NCI-H2107 (cell line): ENCODE results near the gene CCDC198.

Experiments
- DNase-seq: peaks from one replicate; lab custom pipeline; 2025; lab: John Stamatoyannopoulos, UW

CCDC198 gene, protein sequence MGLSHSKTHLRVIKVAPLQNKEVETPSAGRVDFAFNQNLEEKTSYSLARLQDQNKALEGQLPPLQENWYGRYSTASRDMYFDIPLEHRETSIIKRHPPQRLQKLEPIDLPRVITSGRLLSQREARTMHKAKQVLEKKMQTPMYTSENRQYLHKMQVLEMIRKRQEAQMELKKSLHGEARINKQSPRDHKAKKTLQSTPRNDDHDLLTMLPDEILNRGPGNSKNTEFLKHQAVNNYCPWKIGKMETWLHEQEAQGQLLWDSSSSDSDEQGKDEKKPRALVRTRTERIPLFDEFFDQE

DNA sequence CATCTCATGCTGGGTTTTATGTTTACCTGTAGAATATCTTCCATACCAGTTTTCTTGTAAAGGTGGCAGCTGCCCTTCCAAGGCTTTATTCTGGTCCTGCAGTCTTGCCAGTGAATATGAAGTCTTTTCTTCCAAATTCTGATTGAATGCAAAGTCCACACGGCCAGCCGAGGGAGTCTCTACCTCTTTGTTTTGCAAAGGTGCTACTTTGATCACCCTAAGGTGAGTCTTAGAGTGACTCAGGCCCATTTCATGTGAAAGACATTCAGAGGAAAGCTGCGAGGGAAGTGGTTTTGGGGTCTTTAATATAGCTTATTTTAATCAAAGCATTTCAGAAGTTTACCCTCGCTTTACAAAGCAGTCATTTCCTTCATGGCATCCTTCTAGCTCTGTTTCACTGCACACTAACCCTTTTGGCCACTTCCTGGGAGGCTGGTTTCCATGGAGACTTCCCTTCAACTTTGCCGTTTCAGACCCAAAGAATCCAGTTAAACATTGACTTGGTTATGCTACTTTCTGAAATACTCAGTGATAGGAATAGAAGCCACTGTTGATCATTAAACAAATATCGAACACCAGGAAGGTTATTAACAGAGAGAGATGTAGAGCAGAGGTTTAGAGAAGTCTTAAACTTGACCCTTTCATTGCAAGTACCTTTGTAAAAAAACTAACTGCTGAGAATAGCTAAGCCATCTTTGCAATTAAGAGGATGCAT is at the start of gene CCDC198:
Gene CCDC198, minus strand, starts transcription at position 391 of the 715 bp plus-strand sequence. Its CDS starts 142 bp downstream, at position 249.
- no peak for DNase-seq

DNA sequence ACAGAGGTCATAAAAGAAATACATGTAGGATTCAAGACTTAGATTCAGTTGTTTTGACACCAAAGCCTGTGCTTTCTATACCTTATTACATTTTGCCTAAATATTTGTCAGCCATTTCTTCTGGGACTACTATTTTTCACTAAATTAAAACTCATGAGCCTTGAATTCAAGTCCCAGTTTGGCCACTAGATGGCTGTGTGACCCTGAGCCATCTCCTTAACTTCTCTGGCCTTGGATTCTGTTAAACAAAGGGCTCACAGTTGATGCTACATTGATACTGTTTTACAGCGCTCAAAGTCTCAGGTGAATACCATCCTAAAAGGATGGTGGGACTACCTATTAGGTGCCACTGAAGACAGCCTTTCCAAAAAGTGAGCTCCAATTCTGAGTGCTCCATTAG is 39.6 kb upstream of the CCDC198 start:
- DNase-seq: no peak

DNA sequence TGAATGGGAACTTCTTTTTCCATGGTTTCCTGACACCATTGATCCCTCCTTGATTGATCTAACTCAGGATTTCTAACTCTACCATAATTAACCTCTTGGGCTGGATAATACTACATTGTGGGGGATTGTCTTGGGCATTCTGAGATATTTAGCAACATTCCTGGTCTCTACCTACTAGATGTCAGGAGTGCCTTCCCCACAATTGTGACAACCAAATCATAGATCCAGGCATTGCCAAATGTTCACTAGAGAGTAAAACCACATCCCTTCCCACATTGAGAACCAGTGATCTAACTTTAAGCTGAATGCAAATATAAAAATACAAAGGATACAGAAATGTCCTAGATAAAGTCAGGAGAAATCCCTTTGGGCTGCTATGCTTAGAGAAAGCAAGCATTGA is 36.9 kb upstream of the CCDC198 start:
- no peak for DNase-seq

DNA sequence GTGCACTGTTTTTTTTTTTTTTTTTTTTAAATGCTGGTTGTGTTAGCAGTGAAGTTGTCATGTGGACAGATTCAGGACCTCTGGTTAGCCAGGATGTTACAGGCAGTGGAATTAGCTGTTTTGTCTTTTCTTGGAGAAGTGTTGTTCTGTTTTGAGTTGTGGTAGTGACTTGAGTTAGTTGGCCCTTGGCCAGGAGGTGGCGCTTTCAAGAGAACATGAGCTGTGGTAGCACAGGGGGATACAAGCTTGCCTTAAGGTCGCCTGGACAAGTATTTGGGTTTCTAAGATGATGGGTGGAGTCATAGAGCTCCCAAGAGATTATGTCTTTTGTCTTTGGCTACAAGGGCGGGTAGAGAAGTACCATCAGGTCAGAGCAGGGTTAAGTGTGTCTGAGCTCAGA is 33.3 kb upstream of the CCDC198 start:
- DNase-seq: no peak

DNA sequence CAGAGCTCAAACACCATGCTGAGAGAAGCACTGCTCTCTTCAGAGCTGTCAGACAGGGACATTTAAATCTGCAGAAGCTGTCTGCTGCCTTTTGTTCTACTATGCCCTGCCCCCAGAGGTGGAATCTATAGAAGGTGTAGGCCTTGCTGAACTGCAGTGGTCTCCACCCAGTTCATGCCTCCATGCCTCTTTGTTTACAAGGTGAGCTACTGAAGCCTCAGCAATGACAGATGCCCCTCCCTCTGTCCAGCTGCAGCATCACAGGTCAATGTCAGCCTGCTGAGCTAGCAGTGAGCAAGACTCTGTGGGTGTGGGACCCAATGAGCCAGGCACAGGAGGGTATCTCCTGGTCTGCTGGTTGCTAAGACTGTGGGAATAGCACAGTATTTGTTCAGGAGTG is 25.4 kb upstream of the CCDC198 start:
- no peak for DNase-seq

DNA sequence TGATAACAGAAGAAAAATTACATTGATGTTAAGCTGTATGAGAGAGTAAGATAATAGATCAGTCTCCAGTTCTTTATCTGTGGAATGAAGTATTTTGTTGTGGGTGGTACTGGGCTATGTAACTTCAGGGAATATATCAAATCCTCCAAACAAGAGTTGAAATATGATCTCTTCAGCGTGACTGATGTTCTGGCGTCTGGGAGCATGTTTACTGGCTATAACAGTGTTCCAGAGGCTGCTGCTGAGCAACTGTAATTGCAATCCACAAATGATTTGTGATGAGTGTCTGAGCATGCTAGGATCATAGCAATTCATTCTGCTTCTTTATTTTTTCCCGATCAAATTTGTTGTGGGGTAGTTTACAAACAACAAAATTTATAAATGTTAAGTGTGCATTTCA is 18.6 kb upstream of the CCDC198 start:
- DNase-seq: no peak

DNA sequence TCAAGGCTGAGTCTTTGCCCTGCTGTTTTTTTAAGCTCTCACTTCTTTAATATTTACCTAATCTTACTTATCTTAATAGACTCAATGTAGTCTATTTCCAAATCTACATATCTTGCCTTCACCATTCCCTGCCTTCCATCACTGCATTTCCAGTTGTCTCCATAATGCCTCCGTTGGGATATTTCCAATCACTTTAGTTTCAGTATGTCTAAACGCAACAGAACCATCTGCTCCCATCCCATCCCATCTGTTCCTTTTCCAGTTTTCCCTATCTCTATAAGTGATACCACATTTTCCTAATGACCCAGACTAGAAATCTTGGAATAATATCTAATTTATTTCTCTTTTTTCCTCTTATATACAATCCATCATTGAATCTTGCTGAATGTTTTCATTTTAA is 15.1 kb upstream of the CCDC198 start:
- no peak for DNase-seq

DNA sequence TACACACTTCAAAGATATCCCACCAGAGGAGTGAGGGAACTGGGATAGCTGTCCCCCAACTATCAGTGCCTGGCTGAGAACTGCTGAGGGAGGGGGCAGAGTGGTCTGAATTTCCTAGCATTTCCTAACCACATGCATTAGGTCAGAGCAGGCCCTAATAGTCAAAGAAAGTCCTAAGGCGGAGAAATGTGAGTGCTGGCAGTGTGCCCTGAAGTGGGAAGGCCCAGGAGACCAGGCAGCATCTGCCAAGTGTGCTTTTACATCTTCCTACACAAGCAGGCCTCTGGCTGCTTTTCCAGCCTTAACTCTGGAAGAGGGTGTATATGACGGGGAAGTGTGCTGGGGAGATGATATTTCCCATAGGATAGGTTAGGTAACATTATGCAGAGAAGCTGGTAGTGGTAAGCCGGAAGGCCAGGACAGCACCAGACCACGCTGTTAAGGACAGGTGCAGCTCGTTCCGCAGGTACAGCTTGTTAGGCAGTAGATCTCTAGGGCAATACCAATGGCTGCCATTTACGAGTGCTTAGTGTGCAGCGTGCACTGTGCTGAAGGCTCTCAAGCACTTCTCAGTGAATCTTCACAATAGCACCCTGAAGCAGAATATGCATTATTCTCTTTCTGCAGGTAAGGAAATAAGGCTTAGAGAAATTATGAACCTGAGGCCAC is 9.1 kb upstream of the CCDC198 start:
- DNase-seq: peak; percentile 7

DNA sequence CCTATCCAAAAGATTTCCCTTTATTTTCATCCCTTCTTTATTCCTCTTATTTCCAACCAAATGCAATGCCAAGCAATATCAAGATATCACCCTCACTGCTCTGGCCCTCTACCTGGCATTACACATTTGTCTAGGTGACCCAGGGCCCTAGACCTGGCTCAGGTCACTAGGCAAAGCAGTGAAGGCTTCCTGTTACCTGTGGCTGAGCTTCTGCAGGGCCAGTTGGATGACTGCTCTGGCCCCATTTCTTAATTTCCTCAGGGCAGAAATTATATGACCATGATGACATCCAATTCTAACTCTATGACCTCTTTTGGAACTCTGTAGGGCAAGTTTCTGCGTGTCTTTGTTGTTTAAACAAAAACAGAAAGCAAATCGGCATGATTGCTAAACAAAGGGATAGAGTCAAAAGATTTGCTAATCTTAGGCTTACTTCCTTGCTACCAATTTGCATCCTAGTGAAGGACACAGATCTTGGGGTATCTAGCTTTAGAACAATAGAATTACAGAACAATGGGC is 7.4 kb upstream of the CCDC198 start:
- no peak for DNase-seq

DNA sequence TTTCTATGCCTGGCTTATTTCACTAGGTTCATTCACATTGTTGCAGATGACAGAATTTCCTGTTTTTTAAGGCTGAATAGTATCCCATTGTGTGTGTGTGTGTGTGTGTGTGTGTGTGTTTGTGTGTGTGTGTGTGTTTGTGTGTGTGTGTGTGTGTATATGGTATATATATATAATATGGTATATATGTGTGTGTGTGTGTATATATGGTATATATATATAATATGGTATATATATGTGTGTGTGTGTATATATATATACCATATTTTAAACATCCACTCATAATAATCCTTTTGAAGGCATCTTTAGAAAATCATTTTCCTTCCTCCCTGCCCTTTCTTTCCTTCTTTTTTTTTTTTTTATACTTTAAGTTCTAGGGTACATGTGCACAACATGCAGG is 5.0 kb upstream of the CCDC198 start:
- DNase-seq: no peak

DNA sequence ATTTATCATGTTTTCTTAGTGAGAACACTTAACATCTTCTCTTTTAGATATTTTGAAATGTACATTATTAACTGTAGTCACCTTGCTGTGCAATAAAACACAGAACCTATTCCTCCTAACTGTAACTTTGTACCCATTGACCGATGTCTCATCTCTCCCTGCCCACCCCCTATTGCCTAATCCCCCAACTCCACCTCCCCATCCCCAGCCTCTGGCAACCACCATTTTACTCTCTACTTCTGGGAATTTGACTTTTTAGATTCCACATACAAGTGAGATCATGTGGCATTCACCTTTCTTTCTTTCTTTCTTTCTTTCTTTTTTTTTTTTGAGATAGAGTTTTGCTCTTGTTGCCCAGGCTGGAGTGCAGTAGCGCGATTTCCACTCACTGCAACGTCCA is 4.4 kb upstream of the CCDC198 start:
- no peak for DNase-seq

DNA sequence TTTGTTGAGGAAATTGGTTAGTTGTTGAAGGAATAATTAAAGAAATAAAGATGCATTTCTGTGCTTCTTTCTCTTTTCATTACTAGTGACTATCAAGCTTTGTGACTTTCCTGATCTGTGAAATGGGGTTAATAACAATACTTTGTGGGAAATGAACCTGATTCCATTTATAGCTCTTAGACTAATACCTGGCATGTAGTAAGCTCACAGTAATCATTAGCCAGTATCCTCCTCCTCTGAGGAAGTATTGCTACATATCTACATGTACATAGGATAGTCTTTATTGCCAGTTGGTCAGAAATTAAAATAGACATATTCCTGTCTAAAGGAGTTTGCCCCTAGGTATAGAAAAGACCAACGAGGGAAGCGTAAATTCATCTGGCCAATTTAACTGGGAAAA is 1.8 kb upstream of the CCDC198 start:
- DNase-seq: no peak

DNA sequence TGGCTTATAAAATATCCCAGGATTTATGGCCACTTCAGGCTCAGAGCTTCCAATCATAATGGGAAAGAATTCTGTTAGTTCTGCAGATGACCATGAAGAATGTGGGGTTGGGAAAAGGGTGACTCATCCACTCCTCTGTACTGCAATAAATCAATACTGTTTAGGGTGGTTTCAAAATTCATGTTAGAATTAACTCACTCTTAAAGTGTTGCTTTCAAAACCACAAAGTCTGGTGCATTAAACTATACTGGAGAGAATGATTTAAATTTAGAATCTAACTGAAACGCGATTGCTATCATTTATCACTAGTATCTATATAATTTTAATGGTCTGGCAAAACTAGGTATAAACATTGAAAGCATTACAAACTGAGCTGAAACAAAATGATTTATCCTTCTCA is 798 bp downstream of the CCDC198 start:
- peak; percentile 20 for DNase-seq

DNA sequence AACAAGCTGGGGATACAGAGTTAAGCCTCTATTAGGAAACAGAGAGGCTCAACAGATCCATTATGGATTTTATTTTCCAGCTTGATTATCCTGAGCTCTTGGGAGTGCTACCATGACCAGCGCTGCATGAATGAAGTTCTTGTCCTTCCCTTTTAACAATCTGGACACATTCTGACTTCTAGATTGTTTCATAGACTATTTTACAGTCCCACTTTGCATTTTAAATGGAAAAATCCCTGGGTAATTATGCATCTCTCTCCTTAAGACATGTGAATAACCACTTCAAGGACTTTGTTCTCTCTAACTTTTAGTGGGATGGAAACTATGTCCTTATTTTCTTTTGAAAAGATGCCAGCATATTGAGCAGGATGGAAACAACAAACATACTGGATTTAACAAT is 2.0 kb downstream of the CCDC198 start:
- no peak for DNase-seq

DNA sequence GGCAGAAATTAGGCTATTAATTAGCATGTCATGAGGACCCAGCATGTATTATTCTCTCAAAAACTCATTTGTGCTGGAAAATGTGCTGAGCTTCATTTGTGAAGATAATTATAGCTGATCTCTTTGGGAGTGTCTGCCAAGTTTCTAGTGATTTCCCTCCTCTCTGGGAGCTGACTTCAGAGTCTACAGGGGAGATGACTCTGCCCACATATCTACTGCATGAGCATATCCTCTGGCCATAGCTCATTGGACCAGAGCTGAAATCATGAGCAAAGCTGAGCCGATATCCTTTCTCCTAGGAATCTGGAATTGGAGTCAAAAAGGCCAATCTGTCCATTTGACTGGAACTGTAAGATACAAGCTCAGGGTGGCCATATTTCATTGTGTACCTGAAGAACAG is 5.9 kb downstream of the CCDC198 start:
- no peak for DNase-seq

DNA sequence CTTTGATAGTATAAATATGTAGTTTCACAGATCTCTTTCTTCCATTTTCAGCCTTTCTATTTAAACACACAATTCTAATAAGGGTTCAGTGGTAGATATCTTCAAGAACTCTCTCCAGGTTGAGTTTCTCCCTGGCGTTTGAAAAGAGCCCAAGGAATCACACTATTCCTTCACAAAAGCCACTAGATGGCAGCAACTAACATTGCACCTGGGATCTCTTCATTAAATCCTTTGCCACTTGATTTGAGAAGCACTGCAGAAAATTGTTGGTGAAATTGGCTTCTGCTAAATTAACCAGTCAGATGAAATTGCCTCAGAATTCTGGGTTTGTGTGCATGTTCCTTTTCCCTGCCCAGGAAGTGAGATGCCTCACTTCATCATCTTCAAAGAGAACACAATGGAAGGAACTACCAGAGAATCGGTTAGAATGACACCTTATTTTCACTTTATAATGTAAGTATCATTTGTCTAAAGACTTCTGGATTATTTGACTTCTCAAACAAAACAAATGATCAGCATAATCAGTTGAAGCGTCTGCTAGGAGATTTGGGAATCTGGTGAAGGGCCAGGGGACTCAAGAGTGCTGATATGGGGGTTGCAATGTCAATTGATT is 6.8 kb downstream of the CCDC198 start:
- peak; percentile 70 for DNase-seq

DNA sequence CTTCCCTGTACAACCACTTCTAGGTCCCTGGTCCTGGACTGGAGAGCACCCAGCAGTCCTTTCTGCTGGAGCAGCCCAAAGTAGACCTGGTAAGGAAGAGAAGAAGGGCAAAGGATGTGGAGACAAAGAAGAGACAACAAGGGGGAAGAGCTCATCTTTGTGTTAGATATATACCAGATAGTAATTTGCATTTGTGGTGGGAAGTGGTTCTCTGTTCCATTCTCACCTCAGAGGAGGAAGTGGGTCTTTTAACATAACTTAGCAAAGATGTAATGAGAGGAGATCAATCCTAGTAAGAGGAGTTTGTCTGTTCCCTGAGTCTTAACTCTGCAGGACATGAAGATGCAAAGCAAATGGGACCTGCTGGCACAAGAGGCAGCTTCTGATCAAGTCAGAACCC is 8.0 kb downstream of the CCDC198 start:
- DNase-seq: no peak

DNA sequence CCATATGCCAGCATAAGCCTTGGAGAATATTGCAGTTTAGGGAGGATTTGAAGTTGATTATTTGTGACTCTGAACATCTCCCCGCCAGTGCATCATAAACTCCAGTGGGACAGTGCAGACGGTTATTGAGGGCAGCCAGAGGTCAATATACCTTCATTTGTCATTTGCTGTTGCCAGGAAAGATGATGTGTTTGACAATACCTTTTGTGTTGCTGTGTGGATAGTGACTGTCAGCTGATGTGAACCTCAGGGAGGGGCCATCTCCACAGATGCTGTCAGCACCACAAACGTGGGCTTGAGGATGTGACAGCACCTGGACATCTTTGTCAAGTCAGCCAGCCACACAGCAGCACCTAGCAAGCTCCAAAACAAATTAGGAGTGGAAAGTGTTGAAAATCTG is 11.5 kb downstream of the CCDC198 start:
- no peak for DNase-seq

DNA sequence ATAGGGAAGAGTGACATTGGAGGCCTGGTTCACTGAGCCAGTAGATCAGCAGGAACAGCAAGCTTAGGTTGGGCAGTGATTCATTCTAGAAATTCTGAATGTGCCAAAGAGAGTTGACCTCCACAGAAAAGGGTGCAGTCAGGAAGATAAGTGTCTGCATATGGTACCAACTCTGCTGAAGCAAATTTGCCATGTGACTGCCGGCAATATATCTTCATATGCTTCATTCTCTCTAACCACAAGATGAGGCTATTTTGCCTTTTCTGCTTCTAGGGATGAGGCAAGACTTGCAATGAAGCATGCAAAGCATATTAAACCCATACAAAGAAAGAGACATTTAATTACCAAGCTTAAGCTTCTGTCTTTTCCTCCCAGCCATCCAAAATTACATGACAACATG is 13.6 kb downstream of the CCDC198 start:
- DNase-seq: no peak

DNA sequence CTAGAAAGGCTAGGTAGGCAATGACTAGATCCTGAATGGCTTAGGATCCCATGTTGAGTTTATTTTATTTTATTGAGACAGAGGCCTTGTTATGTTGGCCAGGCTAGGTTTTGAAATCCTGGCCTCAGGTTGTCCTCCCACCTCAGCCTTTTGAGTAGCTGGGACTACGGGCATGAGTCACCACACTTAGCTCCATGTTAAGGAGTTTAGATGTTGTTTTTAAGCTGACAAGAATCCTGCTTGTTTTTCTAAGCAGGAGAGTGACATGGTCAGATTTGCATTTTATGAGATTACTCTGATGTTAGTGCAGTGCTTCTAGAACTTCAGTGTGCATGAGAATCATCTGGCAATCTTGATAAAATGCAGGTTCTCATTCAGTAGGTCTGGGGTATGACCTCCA is 14.5 kb downstream of the CCDC198 start:
- no peak for DNase-seq

DNA sequence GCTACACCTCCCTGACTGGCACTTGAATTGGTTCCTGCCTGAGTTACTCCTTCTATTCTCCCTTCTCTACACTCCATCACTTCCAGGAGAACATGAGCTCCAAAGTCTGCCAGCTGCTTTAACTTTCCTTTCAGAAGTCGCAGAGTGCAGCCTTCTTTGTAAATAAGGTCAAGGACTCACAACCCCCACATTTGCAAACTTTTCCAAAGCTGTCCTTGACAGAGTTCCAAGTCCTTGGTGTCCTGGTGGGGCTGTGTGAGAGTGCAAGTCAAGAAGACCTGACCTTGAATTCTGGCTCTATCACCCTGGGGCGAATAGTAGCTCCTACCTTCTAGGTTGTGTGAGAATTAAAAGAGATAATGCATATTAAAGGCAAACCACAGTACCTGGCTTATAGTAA is 15.6 kb downstream of the CCDC198 start:
- DNase-seq: no peak

DNA sequence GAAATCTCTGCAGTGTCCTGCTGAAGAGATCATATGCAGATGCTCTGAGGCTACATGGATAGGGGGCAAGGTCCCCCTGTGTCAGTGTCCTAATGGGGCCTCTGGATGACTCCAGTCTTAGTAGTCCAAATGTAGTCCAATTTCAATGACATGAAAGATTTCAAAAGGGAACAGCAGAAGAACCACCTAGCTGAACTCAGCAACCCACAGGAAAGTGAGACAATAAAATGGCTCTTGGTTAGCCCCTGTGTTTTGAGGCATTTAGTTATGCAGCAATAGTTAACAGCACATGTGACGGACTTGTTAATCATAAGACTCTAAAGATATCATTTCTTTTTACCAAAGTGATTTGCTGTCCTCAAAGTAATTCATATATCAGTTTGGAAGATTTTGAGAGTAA is 22.7 kb downstream of the CCDC198 start:
- DNase-seq: no peak
